Retinal pigment epithelial cell (primary cell): ENCODE results near the gene FCN1.

Experiments
- DNase-seq: peaks from one replicate; pipeline ENCODE4 v3.0.0-alpha.2; 2010; ENCODE audit warnings: low read depth
- H3K4me3 ChIP-seq: 2 replicates; pipeline ENCODE4 v1.5.1; 2011; ENCODE audit warnings: mild to moderate bottlenecking, low read length, control low read depth, moderate library complexity
- TF ChIP-seq, protein P1 (sequence below): conservative IDR thresholded peaks from 2 replicates; pipeline ENCODE4 v1.5.1; 2011; ENCODE audit warnings: low read depth, low read length, control low read depth, inconsistent platforms

FCN1 gene

GRCh38 chr9:134945509-134946275 lies 28.0 kb upstream of the FCN1 start:
- no peak for DNase-seq
- no peak overlapping the region for H3K4me3 ChIP-seq
- TF ChIP-seq, protein P1, sequence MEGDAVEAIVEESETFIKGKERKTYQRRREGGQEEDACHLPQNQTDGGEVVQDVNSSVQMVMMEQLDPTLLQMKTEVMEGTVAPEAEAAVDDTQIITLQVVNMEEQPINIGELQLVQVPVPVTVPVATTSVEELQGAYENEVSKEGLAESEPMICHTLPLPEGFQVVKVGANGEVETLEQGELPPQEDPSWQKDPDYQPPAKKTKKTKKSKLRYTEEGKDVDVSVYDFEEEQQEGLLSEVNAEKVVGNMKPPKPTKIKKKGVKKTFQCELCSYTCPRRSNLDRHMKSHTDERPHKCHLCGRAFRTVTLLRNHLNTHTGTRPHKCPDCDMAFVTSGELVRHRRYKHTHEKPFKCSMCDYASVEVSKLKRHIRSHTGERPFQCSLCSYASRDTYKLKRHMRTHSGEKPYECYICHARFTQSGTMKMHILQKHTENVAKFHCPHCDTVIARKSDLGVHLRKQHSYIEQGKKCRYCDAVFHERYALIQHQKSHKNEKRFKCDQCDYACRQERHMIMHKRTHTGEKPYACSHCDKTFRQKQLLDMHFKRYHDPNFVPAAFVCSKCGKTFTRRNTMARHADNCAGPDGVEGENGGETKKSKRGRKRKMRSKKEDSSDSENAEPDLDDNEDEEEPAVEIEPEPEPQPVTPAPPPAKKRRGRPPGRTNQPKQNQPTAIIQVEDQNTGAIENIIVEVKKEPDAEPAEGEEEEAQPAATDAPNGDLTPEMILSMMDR, result no peak

DNA sequence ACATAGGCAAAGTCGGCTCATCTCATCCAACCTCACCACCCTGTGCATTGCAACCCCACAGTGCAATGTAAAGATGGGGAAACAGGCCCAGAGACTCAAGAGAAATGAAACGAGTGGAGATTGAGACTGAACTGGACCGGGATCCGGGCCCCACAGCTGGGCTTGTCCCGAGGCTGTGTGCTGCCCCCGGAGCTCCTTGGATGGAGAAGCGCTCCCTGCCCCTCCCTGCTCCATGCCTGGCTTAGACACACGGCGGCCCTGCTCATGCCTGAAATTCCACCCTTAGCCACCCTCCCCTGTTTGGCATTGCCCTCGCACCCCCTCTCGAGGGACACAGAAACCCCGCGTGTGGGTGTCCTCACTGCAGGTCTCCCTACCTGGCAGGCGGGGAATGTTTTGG lies 27.2 kb upstream of the FCN1 start:
- TF ChIP-seq, protein P1, result no peak
- DNase-seq, result no peak
- no peak overlapping the region for H3K4me3 ChIP-seq

DNA sequence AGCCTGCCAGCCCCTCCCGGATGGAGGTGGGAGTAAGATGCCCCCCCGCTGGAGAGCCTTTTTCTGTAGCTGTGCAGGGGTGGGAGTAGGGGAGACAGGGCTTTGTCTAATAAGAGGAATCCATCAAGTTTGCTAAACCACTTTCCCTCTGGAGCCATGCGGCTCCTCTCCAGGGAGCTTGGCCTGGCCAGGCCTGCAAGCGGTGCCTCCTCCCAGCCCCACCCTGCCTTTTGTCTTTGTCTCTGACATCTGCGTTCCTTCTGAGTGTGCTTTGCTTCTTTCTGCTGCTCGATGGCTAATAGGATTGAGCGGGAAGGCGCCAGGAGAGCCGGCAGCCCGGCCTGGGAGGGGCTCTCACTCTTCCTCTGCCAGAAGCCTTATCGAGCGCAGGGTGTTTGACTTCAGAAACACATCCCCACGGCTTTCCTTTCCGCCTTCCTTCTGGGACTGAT lies 26.7 kb upstream of the FCN1 start:
- TF ChIP-seq, protein P1, result no peak
- no peak for DNase-seq
- no peak overlapping the region for H3K4me3 ChIP-seq

- DNase-seq, result no peak
- TF ChIP-seq, protein P1, result no peak
- H3K4me3 ChIP-seq, result no peak overlapping the region
Observed at GRCh38 chr9:134943836-134944235, 26.1 kb upstream of the FCN1 start.

GRCh38 chr9:134943411-134943810 lies 25.7 kb upstream of the FCN1 start:
- TF ChIP-seq, protein P1, result no peak
- no peak for DNase-seq
- H3K4me3 ChIP-seq, result no peak overlapping the region

DNA sequence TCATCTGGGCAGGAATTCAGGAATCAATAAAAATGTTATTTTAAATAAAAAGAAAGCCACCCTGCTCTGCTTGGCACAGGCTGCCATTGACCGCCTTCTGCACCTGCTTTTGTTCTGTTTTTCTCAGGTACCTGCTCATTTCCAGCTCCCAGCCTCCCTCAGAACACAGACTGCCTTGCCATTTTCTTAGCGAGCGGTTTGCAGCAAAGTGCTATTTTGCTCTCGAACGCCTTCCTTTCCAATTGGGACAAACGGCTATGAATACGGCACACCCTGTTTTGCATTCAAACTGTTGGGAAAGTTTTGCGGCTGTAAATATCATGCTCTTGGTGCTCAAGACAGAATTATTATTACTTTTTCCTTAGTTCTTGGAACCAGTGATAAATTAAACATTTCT lies 25.1 kb upstream of the FCN1 start:
- no peak for DNase-seq
- TF ChIP-seq, protein P1, result no peak
- no peak overlapping the region for H3K4me3 ChIP-seq

DNA sequence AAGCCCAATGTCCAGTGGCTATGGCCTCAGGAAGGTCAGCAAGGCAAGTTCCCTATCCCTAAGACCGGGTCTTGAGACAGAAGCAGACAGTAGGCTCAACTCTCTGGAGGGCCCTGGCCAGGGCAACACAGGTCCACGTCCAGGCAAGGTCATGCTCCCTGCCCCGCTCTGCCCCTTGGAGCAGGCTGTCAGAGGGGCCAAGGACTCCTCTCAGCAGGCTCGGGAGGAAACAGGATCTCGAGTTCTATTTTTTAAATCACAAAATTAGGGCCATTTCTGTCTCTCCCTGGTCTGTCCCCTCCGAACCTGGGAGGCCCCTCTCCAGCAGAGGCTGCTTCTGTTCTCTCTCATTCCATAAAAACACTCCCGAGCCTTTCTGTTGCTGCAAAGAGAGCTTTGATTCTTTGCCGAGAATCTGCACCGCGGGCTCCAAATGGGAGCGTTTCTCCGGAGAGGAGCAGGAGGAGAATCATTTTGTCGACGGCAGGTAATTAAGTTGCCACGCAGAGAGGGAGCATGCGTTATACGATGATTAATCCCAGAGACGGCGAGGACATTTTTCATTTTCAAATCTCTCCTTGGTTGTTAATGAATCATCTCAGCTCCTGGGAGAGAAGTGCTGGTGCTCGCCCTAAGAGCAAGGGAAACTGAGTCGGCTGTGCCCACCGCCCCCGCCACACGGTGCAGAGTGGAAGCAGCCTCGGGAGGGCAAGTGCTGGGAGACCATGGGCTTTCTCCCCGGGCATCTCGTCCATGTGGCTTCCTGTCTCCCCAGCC lies 24.5 kb upstream of the FCN1 start:
- DNase-seq, result no peak
- no peak overlapping the region for H3K4me3 ChIP-seq
- TF ChIP-seq, protein P1, result no peak
